Measurements from ENCODE around the gene HSPH1.
"Not testable (repeated sequence)": the region's sequence is repeated elsewhere in the genome, so short reads cannot be mapped to it uniquely, and the experiment has no call there.

HSPH1 gene

GRCh38 chr13:31177813-31178495 lies 16.2 kb upstream of the HSPH1 start:
- not testable (repeated sequence) for DNase-seq (ENCODE audit: low read depth)

GRCh38 chr13:31175847-31176532 lies 14.3 kb upstream of the HSPH1 start:
- DNase-seq (ENCODE audit: low read depth) = no peak

GRCh38 chr13:31174018-31174417 lies 12.3 kb upstream of the HSPH1 start:
- no peak for DNase-seq (ENCODE audit: low read depth)

GRCh38 chr13:31172535-31172934 lies 10.8 kb upstream of the HSPH1 start:
- DNase-seq (ENCODE audit: low read depth) = peak; percentile 55

GRCh38 chr13:31172001-31172400 lies 10.3 kb upstream of the HSPH1 start:
- no peak for DNase-seq (ENCODE audit: low read depth)

- DNase-seq (ENCODE audit: low read depth) = no peak
These were observed 7.0 kb upstream of the HSPH1 start for GRCh38 chr13:31168736-31169135.

GRCh38 chr13:31168166-31168565 lies 6.5 kb upstream of the HSPH1 start:
- DNase-seq (ENCODE audit: low read depth) = no peak

- DNase-seq (ENCODE audit: low read depth) = no peak
These were observed 5.8 kb upstream of the HSPH1 start for GRCh38 chr13:31167490-31167889.

- DNase-seq (ENCODE audit: low read depth) = no peak
These were observed 4.9 kb upstream of the HSPH1 start for GRCh38 chr13:31166591-31166990.

- peak; percentile 98 for DNase-seq (ENCODE audit: low read depth)
These were observed 676 bp upstream of the HSPH1 start for GRCh38 chr13:31162151-31163008.

GRCh38 chr13:31160857-31161556 lies 697 bp downstream of the HSPH1 start:
- peak; percentile 51 for DNase-seq (ENCODE audit: low read depth)

GRCh38 chr13:31159306-31159705 lies 2.4 kb downstream of the HSPH1 start:
- no peak for DNase-seq (ENCODE audit: low read depth)

- no peak for DNase-seq (ENCODE audit: low read depth)
These were observed 6.8 kb downstream of the HSPH1 start for GRCh38 chr13:31154939-31155338.

- DNase-seq (ENCODE audit: low read depth) = no peak
These were observed 9.9 kb downstream of the HSPH1 start for GRCh38 chr13:31151837-31152236.

- DNase-seq (ENCODE audit: low read depth) = no peak
These were observed 11.3 kb downstream of the HSPH1 start for GRCh38 chr13:31150315-31150985.

- no peak for DNase-seq (ENCODE audit: low read depth)
These were observed 12.1 kb downstream of the HSPH1 start for GRCh38 chr13:31149604-31150003.

GRCh38 chr13:31145417-31145816 lies 16.3 kb downstream of the HSPH1 start:
- DNase-seq (ENCODE audit: low read depth) = no peak

GRCh38 chr13:31138515-31138914 lies 23.2 kb downstream of the HSPH1 start:
- no peak for DNase-seq (ENCODE audit: low read depth)

GRCh38 chr13:31136724-31137123 lies 25.0 kb downstream of the HSPH1 start:
- no peak for DNase-seq (ENCODE audit: low read depth)

GRCh38 chr13:31134039-31134711 lies 27.5 kb downstream of the HSPH1 start:
- no peak for DNase-seq (ENCODE audit: low read depth)

- no peak for DNase-seq (ENCODE audit: low read depth)
These were observed 28.1 kb downstream of the HSPH1 start for GRCh38 chr13:31133621-31134020.

Measured in stromal cell of bone marrow (primary cell).